Parathyroid adenoma (tissue), 2 donors: ENCODE measurements around the gene PCDHA12.
"Not testable (repeated sequence)": the region's sequence is repeated elsewhere in the genome, so short reads cannot be mapped to it uniquely, and the experiment has no call there.

Source experiments
- H2AFZ ChIP-seq: fragments of 300-600 bp; sonication (generic); one replicate; pipeline ENCODE4 v1.7.0; 2017; ENCODE audit warnings: antibody characterized with exemption, mild to moderate bottlenecking
- H3K27ac ChIP-seq: fragments of 300-600 bp; sonication (generic); one replicate; pipeline ENCODE4 v1.7.0; 2017
- H3K27me3 ChIP-seq: fragments of 300-600 bp; sonication (generic); one replicate; pipeline ENCODE4 v1.7.0; 2017; ENCODE audit warnings: low read length; ENCODE audit not compliant: control insufficient read depth, insufficient read depth
- H3K36me3 ChIP-seq: fragments of 300-600 bp; sonication (generic); one replicate; pipeline ENCODE4 v1.7.0; 2017; ENCODE audit warnings: low read length; ENCODE audit not compliant: control insufficient read depth, insufficient read depth
- H3K4me1 ChIP-seq: fragments of 300-600 bp; sonication (generic); one replicate; pipeline ENCODE4 v1.7.0; 2017; ENCODE audit warnings: control low read depth
- H3K4me2 ChIP-seq: fragments of 300-600 bp; sonication (generic); one replicate; pipeline ENCODE4 v1.7.0; 2017; ENCODE audit warnings: low read length
- H3K4me3 ChIP-seq: fragments of 300-600 bp; sonication (generic); one replicate; pipeline ENCODE4 v1.7.0; 2017; ENCODE audit warnings: low read depth, low read length
- H3K79me2 ChIP-seq: fragments of 300-600 bp; sonication (generic); one replicate; pipeline ENCODE4 v1.7.0; 2017; ENCODE audit warnings: control low read depth
- H3K9ac ChIP-seq: fragments of 300-600 bp; sonication (generic); one replicate; pipeline ENCODE4 v1.7.0; 2017; ENCODE audit warnings: mild to moderate bottlenecking
- H3K9me3 ChIP-seq: fragments of 300-600 bp; sonication (generic); one replicate; pipeline ENCODE4 v1.7.0; 2017; ENCODE audit warnings: low read length; ENCODE audit not compliant: control insufficient read depth
- TF ChIP-seq, protein P1 (sequence below): fragments of 300-600 bp; sonication (generic); IDR thresholded peaks from one replicate; pipeline ENCODE4 v1.7.0; 2017; ENCODE audit warnings: antibody characterized with exemption, mild to moderate bottlenecking
- donor health status: primary hyperparathyroidism.

Gene PCDHA12

GRCh38 chr5:140869555-140869886, 5.6 kb upstream of the PCDHA12 start:
- Histone ChIP-seq H3K27ac (peak overlapping the region; percentile 4), H3K36me3 (no peaks in the 10 kb centered on the region), H3K4me1 (no peaks in the 10 kb centered on the region), H3K79me2 (no peaks in the 10 kb centered on the region), H3K9me3 (peaks cover 3% of the 10 kb centered on the region), H3K27me3 (no peaks in the 10 kb centered on the region), H3K4me2 (no peak overlapping the region), H3K9ac (no peak overlapping the region), H3K4me3 (no peak overlapping the region), H2AFZ (no peak overlapping the region)
- TF ChIP-seq, protein P1, sequence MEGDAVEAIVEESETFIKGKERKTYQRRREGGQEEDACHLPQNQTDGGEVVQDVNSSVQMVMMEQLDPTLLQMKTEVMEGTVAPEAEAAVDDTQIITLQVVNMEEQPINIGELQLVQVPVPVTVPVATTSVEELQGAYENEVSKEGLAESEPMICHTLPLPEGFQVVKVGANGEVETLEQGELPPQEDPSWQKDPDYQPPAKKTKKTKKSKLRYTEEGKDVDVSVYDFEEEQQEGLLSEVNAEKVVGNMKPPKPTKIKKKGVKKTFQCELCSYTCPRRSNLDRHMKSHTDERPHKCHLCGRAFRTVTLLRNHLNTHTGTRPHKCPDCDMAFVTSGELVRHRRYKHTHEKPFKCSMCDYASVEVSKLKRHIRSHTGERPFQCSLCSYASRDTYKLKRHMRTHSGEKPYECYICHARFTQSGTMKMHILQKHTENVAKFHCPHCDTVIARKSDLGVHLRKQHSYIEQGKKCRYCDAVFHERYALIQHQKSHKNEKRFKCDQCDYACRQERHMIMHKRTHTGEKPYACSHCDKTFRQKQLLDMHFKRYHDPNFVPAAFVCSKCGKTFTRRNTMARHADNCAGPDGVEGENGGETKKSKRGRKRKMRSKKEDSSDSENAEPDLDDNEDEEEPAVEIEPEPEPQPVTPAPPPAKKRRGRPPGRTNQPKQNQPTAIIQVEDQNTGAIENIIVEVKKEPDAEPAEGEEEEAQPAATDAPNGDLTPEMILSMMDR = no peak

- H3K9ac ChIP-seq = no peak overlapping the region
- no peak overlapping the region for H2AFZ ChIP-seq
- no peak overlapping the region for H3K4me3 ChIP-seq
- no peaks in the 10 kb centered on the region for H3K4me1 ChIP-seq
- TF ChIP-seq, protein P1 = no peak
- no peaks in the 10 kb centered on the region for H3K27me3 ChIP-seq
- no peaks in the 10 kb centered on the region for H3K36me3 ChIP-seq
- H3K79me2 ChIP-seq = no peaks in the 10 kb centered on the region
- peaks cover 3% of the 10 kb centered on the region for H3K9me3 ChIP-seq
- H3K27ac ChIP-seq = no peak overlapping the region
- no peak overlapping the region for H3K4me2 ChIP-seq
These were observed 4.6 kb upstream of the PCDHA12 start for GRCh38 chr5:140870221-140871201.

DNA sequence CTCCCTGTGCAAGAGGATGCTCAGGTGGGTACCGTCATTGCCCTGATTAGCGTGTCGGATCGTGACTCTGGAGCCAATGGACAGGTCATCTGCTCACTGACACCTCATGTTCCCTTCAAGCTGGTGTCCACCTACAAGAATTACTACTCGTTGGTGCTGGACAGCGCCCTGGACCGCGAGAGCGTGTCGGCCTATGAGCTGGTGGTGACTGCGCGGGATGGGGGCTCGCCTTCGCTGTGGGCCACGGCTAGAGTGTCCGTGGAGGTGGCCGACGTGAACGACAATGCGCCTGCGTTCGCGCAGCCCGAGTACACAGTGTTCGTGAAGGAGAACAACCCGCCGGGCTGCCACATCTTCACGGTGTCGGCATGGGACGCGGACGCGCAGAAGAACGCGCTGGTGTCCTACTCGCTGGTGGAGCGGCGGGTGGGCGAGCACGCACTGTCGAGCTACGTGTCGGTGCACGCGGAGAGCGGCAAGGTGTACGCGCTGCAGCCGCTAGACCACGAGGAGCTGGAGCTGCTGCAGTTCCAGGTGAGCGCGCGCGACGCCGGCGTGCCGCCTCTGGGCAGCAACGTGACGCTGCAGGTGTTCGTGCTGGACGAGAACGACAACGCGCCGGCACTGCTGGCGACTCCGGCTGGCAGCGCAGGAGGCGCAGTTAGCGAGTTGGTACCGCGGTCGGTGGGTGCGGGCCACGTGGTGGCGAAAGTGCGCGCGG, 1.6 kb downstream of the PCDHA12 start:
- not testable (repeated sequence) for H3K36me3 ChIP-seq, H3K27ac ChIP-seq, H3K9me3 ChIP-seq, H3K4me3 ChIP-seq, H3K27me3 ChIP-seq, H3K9ac ChIP-seq, H3K79me2 ChIP-seq, H3K4me1 ChIP-seq, H2AFZ ChIP-seq, H3K4me2 ChIP-seq

DNA sequence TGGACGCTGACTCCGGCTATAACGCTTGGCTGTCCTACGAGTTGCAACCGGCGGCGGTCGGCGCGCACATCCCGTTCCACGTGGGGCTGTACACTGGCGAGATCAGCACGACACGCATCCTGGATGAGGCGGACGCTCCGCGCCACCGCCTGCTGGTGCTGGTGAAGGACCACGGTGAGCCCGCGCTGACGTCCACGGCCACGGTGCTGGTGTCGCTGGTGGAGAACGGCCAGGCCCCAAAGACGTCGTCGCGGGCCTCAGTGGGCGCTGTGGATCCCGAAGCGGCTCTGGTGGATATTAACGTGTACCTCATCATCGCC, 2.1 kb downstream of the PCDHA12 start:
- no peak overlapping the region for H3K9ac ChIP-seq
- no peak overlapping the region for H3K4me2 ChIP-seq
- no peaks in the 10 kb centered on the region for H3K36me3 ChIP-seq
- H3K27ac ChIP-seq = no peak overlapping the region
- H3K4me3 ChIP-seq = no peak overlapping the region
- H3K4me1 ChIP-seq = no peaks in the 10 kb centered on the region
- TF ChIP-seq, protein P1 = no peak
- no peaks in the 10 kb centered on the region for H3K27me3 ChIP-seq
- no peak overlapping the region for H2AFZ ChIP-seq
- H3K9me3 ChIP-seq = no peaks in the 10 kb centered on the region
- no peaks in the 10 kb centered on the region for H3K79me2 ChIP-seq

DNA sequence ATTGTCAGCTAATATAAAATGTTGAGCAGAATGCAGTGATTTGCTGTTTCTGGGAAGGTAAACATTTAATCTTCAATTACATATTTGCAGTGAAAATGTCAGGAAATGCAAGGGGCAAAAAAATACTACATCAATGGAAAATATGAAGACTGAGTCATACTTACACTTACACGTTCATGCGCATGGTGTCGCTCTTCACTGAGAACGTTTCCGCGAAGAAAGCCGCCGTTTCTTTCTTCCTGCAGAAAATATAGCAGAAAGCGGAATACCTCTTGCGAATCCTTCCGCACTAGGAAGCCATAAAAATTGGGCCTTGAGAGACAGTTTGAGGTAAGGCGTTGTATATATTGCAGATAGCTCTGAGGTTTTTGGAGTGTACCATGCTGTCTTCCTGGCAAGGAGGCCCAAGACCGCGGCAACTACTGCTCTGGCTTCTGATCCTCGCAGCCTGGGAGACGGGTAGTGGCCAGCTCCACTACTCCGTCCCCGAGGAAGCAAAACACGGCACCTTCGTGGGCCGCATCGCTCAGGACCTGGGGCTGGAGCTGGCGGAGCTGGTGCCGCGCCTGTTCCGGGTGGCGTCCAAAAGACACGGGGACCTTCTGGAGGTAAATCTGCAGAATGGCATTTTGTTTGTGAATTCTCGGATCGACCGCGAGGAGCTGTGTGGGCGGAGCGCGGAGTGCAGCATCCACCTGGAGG, 6.9 kb downstream of the PCDHA12 start, which contains the start of gene PCDHA13:
TSS of gene PCDHA13 (plus strand) at position 236 of the 702 bp plus-strand sequence. CDS start at position 381, 145 bp downstream.
- peak within 1 kb of the TSS; percentile 23 for H3K4me3 ChIP-seq
- peak within 1 kb of the TSS; percentile 40 for H3K4me2 ChIP-seq
- H3K9me3 ChIP-seq = no peaks in the 10 kb centered on the region
- no peaks in the 10 kb centered on the region for H3K4me1 ChIP-seq
- H3K9ac ChIP-seq = no peak within 1 kb of the TSS
- no peak within 1 kb of the TSS for H2AFZ ChIP-seq
- H3K27ac ChIP-seq = no peak within 1 kb of the TSS
- TF ChIP-seq, protein P1 = no peak
- H3K36me3 ChIP-seq = no peaks in the 10 kb centered on the region
- H3K27me3 ChIP-seq = no peaks in the 10 kb centered on the region
- H3K79me2 ChIP-seq = peaks cover 2% of the 10 kb centered on the region
